HepG2 (cell line): Measurements from ENCODE around the gene ZDHHC16. TPM values are rescaled to one million over a fixed set of nuclear protein-coding genes. Genes with fewer than 3 reads are reported as not detected.

Experiments
- AHR ChIP-seq: IDR thresholded peaks from 2 replicates; pipeline ENCODE4 v1.6.1; 2018; ENCODE audit warnings: missing genetic modification reagents, missing compliant biosample characterization
- BRD4 ChIP-seq: sonication (generic); formaldehyde crosslinking; IDR thresholded peaks from 2 replicates; pipeline ENCODE4 v1.4.0; 2020; ENCODE audit warnings: missing genetic modification reagents
- DR1 ChIP-seq: sonication (generic); formaldehyde crosslinking; IDR thresholded peaks from 2 replicates; pipeline ENCODE4 v1.8.0; 2021; ENCODE audit warnings: mild to moderate bottlenecking, missing genetic modification reagents, inconsistent platforms
- LCORL ChIP-seq, 2 experiments: fragments of 450-650 bp in 1 of 2; sonication (generic) in 1 of 2; formaldehyde crosslinking in 1 of 2; IDR thresholded peaks; 2 replicates each; pipeline versions ENCODE4 v1.5.0 to v1.6.1; 2017 to 2020; ENCODE audit warnings: antibody characterized with exemption in 1 of 2, missing genetic modification reagents in 1 of 2
- MAZ ChIP-seq, 2 experiments: sonication (generic) in 1 of 2; formaldehyde crosslinking in 1 of 2; IDR thresholded peaks; 2 replicates each; pipeline versions ENCODE4 v1.5.0 to v1.6.1; 2012 to 2020; ENCODE audit warnings: low read depth in 2 of 2, mild to moderate bottlenecking in 2 of 2, borderline replicate concordance in 1 of 2, improper control_type of control experiment in 1 of 2, low read length in 1 of 2, missing genetic modification reagents in 1 of 2, moderate library complexity in 1 of 2
- MEF2D ChIP-seq: sonication (generic); formaldehyde crosslinking; IDR thresholded peaks from 2 replicates; pipeline ENCODE4 v1.5.1; 2020; ENCODE audit warnings: mild to moderate bottlenecking, missing genetic modification reagents
- RAD21 ChIP-seq: fragments of 450-650 bp; formaldehyde crosslinking; IDR thresholded peaks from 2 replicates; pipeline ENCODE4 v1.5.0; 2020; ENCODE audit warnings: mild to moderate bottlenecking
- RNF2 ChIP-seq: fragments of 450-650 bp; conservative IDR thresholded peaks from 2 replicates; pipeline ENCODE4 v1.6.1; 2016; ENCODE audit warnings: low read depth
- SALL1 ChIP-seq: sonication (generic); formaldehyde crosslinking; IDR thresholded peaks from 2 replicates; pipeline ENCODE4 v1.8.0; 2022; ENCODE audit warnings: mild to moderate bottlenecking, missing genetic modification reagents
- TFAP4 ChIP-seq: sonication (generic); IDR thresholded peaks from 2 replicates; pipeline ENCODE4 v1.6.1; 2016; ENCODE audit warnings: low read depth, borderline replicate concordance
- ZBTB38 ChIP-seq: sonication (generic); formaldehyde crosslinking; IDR thresholded peaks from 2 replicates; pipeline ENCODE4 v1.5.1; 2020; ENCODE audit warnings: mild to moderate bottlenecking, missing genetic modification reagents
- ZNF160 ChIP-seq: sonication (generic); formaldehyde crosslinking; IDR thresholded peaks from 2 replicates; pipeline ENCODE4 v1.8.0; 2022; ENCODE audit warnings: mild to moderate bottlenecking, inconsistent platforms, missing genetic modification reagents
- ZNF230 ChIP-seq: sonication (generic); formaldehyde crosslinking; IDR thresholded peaks from 2 replicates; pipeline ENCODE4 v1.4.0; 2020; ENCODE audit warnings: mild to moderate bottlenecking, missing genetic modification reagents
- ZNF513 ChIP-seq: sonication (generic); formaldehyde crosslinking; conservative IDR thresholded peaks from 2 replicates; pipeline ENCODE4 v1.5.0; 2020; ENCODE audit warnings: missing genetic modification reagents
- ZNF629 ChIP-seq: sonication (generic); formaldehyde crosslinking; conservative IDR thresholded peaks from 2 replicates; pipeline ENCODE4 v1.5.0; 2020; ENCODE audit warnings: missing genetic modification reagents
- polyA plus RNA-seq, 8 experiments: library from polyadenylated mRNA; depleted of rRNA in 3 of 8; stranded (reverse) in 7 of 8; unstranded in 1 of 8; fragments of >200 nt; fragmentation: Illumina TruSeq in 4 of 8; extraction: Trizol in 4 of 8; gene quantifications; 2 replicates each; pipeline versions ENCODE4 v1.2.1 to v1.2.3, GENCODE V29; 2011 to 2016; ENCODE audit warnings: low read depth in 4 of 8, missing spikeins in 1 of 8, mixed read lengths in 1 of 8; ENCODE audit not compliant: insufficient read depth in 1 of 8
- total RNA-seq, 5 experiments: library from RNA; depleted of rRNA; stranded (reverse); fragments of >200 nt; fragmentation: Illumina TruSeq; extraction: Trizol; gene quantifications; 2 replicates each; pipeline ENCODE4 v1.2.3, GENCODE V29; 2016; ENCODE audit warnings: low read depth in 1 of 5
- TF ChIP-seq, protein P1 (sequence below): sonication (generic); formaldehyde crosslinking; IDR thresholded peaks from 2 replicates; pipeline ENCODE4 v1.5.0; 2020; ENCODE audit warnings: mild to moderate bottlenecking, missing genetic modification reagents
- TF ChIP-seq, protein P2 (sequence below): sonication (generic); formaldehyde crosslinking; IDR thresholded peaks from 2 replicates; pipeline ENCODE4 v1.4.0; 2020; ENCODE audit warnings: mild to moderate bottlenecking, missing genetic modification reagents
- TF ChIP-seq, protein P3 (sequence below): sonication (generic); formaldehyde crosslinking; IDR thresholded peaks from 2 replicates; pipeline ENCODE4 v1.4.0; 2020; ENCODE audit warnings: missing genetic modification reagents, mild to moderate bottlenecking, borderline replicate concordance

The ZDHHC16 gene
- total and polyA plus RNA-seq, 2 of the 13 experiments (the other 11 are each of a cell fraction or from before 2014, with no cell fraction given): 40.8 to 41.8 TPM

- TF ChIP-seq, protein P1, sequence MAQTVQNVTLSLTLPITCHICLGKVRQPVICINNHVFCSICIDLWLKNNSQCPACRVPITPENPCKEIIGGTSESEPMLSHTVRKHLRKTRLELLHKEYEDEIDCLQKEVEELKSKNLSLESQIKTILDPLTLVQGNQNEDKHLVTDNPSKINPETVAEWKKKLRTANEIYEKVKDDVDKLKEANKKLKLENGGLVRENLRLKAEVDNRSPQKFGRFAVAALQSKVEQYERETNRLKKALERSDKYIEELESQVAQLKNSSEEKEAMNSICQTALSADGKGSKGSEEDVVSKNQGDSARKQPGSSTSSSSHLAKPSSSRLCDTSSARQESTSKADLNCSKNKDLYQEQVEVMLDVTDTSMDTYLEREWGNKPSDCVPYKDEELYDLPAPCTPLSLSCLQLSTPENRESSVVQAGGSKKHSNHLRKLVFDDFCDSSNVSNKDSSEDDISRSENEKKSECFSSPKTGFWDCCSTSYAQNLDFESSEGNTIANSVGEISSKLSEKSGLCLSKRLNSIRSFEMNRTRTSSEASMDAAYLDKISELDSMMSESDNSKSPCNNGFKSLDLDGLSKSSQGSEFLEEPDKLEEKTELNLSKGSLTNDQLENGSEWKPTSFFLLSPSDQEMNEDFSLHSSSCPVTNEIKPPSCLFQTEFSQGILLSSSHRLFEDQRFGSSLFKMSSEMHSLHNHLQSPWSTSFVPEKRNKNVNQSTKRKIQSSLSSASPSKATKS (CRISPR knock-in tag): no peak
- TF ChIP-seq ZNF160 (CRISPR knock-in tag) (no peak), SALL1 (peak; percentile 79), ZNF513 (no peak), RNF2 (no peak), BRD4 (peak; percentile 73; the same call in 1 of the 2 replicates), LCORL (IDR thresholded peaks at IDR 0.05) (no peak), LCORL (CRISPR knock-in tag; IDR thresholded peaks at IDR 0.05) (peak; percentile 80), MAZ (IDR thresholded peaks at IDR 0.05; ENCODE audit: borderline replicate concordance, low read depth, low read length) (peak; percentile 73; the same call in 1 of the 2 replicates), MAZ (CRISPR knock-in tag; IDR thresholded peaks at IDR 0.05; ENCODE audit: low read depth) (peak; percentile 86), ZBTB38 (CRISPR knock-in tag) (peak; percentile 78; the same call in 1 of the 2 replicates), TFAP4 (no peak), AHR (CRISPR knock-in tag) (0 out of 2 replicates have a peak, but pooled peaks have one; percentile 77), DR1 (CRISPR knock-in tag) (no peak), MEF2D (CRISPR knock-in tag) (no peak), ZNF230 (CRISPR knock-in tag) (no peak), RAD21 (CRISPR knock-in tag) (peak; percentile 26), ZNF629 (CRISPR knock-in tag) (no peak)
- TF ChIP-seq, protein P2, sequence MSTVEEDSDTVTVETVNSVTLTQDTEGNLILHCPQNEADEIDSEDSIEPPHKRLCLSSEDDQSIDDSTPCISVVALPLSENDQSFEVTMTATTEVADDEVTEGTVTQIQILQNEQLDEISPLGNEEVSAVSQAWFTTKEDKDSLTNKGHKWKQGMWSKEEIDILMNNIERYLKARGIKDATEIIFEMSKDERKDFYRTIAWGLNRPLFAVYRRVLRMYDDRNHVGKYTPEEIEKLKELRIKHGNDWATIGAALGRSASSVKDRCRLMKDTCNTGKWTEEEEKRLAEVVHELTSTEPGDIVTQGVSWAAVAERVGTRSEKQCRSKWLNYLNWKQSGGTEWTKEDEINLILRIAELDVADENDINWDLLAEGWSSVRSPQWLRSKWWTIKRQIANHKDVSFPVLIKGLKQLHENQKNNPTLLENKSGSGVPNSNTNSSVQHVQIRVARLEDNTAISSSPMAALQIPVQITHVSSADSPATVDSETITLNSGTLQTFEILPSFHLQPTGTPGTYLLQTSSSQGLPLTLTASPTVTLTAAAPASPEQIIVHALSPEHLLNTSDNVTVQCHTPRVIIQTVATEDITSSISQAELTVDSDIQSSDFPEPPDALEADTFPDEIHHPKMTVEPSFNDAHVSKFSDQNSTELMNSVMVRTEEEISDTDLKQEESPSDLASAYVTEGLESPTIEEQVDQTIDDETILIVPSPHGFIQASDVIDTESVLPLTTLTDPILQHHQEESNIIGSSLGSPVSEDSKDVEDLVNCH: no peak
- TF ChIP-seq, protein P3, sequence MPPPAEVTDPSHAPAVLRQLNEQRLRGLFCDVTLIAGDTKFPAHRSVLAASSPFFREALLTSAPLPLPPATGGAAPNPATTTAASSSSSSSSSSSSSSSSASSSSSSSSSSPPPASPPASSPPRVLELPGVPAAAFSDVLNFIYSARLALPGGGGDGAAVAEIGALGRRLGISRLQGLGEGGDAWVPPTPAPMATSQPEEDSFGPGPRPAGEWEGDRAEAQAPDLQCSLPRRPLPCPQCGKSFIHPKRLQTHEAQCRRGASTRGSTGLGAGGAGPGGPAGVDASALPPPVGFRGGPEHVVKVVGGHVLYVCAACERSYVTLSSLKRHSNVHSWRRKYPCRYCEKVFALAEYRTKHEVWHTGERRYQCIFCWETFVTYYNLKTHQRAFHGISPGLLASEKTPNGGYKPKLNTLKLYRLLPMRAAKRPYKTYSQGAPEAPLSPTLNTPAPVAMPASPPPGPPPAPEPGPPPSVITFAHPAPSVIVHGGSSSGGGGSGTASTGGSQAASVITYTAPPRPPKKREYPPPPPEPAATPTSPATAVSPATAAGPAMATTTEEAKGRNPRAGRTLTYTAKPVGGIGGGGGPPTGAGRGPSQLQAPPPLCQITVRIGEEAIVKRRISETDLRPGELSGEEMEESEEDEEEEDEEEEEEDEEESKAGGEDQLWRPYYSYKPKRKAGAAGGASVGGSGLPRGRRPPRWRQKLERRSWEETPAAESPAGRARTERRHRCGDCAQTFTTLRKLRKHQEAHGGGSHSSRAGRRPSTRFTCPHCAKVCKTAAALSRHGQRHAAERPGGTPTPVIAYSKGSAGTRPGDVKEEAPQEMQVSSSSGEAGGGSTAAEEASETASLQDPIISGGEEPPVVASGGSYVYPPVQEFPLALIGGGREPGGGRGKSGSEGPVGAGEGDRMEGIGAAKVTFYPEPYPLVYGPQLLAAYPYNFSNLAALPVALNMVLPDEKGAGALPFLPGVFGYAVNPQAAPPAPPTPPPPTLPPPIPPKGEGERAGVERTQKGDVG (CRISPR knock-in tag): no peak
Observed at GRCh38 chr10:97425964-97426775, 19.8 kb upstream of the ZDHHC16 start, which contains the start of gene PGAM1 (continued).
